Gastroesophageal sphincter (tissue), 4 donors: ENCODE results near the gene MYOM3. TPM values are rescaled to one million over a fixed set of nuclear protein-coding genes. Genes with fewer than 3 reads are reported as not detected.
A peak's percentile ranks its signal among the peaks of the same experiment; 100 is the strongest.

ENCODE experiments used
- ATAC-seq: fragments of 150-250 bp; one replicate; pipeline ENCODE4 v1.9.1; 2016; ENCODE audit warnings: mild to moderate bottlenecking, moderate library complexity
- H3K27ac ChIP-seq, 4 donors: fragments of 200-600 bp; sonication (generic) in 3 of 4; 1 replicate in 3 of 4; 2 replicates in 1 of 4; pipeline ENCODE4 v1.5.1; 2016 to 2019
- H3K27me3 ChIP-seq: fragments of 200-600 bp; sonication (generic); one replicate; pipeline ENCODE4 v1.5.1; 2019
- H3K36me3 ChIP-seq, 2 donors: fragments of 200-600 bp; sonication (generic); one replicate each; pipeline ENCODE4 v1.5.1; 2019; ENCODE audit warnings: control low read depth in 1 of 2
- H3K4me1 ChIP-seq, 3 donors: fragments of 200-600 bp; sonication (generic); 1 replicate in 2 of 3; 2 replicates in 1 of 3; pipeline ENCODE4 v1.5.1; 2016 to 2019; ENCODE audit warnings: control low read depth in 2 of 3
- H3K4me3 ChIP-seq, 2 donors: fragments of 200-600 bp; sonication (generic); one replicate each; pipeline ENCODE4 v1.5.1; 2019; ENCODE audit warnings: mild to moderate bottlenecking in 1 of 2, moderate library complexity in 1 of 2
- H3K9me3 ChIP-seq, 3 donors: fragments of 200-600 bp; sonication (generic); one replicate each; pipeline ENCODE4 v1.5.1; 2017 to 2019; ENCODE audit warnings: control low read depth in 2 of 3
- CTCF ChIP-seq, 4 experiments: fragments of 200-600 bp in 2 of 4; fragments of 450-650 bp in 2 of 4; sonication (generic) in 1 of 4; IDR thresholded peaks; one replicate each; pipeline ENCODE4 v1.5.1; 2017 to 2019; ENCODE audit warnings: antibody characterized with exemption in 4 of 4, mild to moderate bottlenecking in 2 of 4, moderate library complexity in 2 of 4
- EP300 ChIP-seq: sonication (generic); formaldehyde crosslinking; IDR thresholded peaks from one replicate; pipeline ENCODE4 v1.6.1; 2017; ENCODE audit warnings: antibody characterized with exemption, mild to moderate bottlenecking
- POLR2A ChIP-seq, 2 donors: fragments of 450-650 bp; IDR thresholded peaks; one replicate each; pipeline ENCODE4 v1.6.1; 2017; ENCODE audit warnings: antibody characterized with exemption in 2 of 2, mild to moderate bottlenecking in 2 of 2, moderate library complexity in 1 of 2
- POLR2AphosphoS5 ChIP-seq: sonication (generic); formaldehyde crosslinking; IDR thresholded peaks from one replicate; pipeline ENCODE4 v1.6.1; 2017; ENCODE audit warnings: antibody characterized with exemption
- WGBS, 2 donors: methylation state at CpG; one replicate each; pipeline ENCODE4 v1.1.5; 2018; ENCODE audit warnings: low coverage in 1 of 2; 5-methylcytosine and 5-hydroxymethylcytosine counted together
- total RNA-seq, 4 donors: library from RNA; depleted of rRNA; stranded (reverse); fragments of >200 nt; gene quantifications; one replicate each; pipeline ENCODE4 v1.1.0, GENCODE V29; 2016

MYOM3 gene
- total RNA-seq, 4 donors from 2014 or later, result 0.31 to 2.4 TPM; not detected in 2

- Histone ChIP-seq H3K27ac (peak within 1 kb of the TSS in 1 of 4 donors; percentile 43), H3K4me3 (peak within 1 kb of the TSS in 1 of 2 donors; percentile 44), H3K9me3 (no peaks in the 10 kb centered on the region), H3K4me1 (peaks cover 0 to 8% (median 0%) of the 10 kb centered on the region in 3 donors), H3K27me3 (peaks cover 26% of the 10 kb centered on the region), H3K36me3 (no peaks in the 10 kb centered on the region)
- no peak for TF ChIP-seq EP300
- TF ChIP-seq CTCF (IDR thresholded peaks at IDR 0.05), result no peak
- TF ChIP-seq POLR2AphosphoS5, result no peak
- TF ChIP-seq POLR2A (IDR thresholded peaks at IDR 0.05), result no peak
- ATAC-seq, result no peak
- WGBS, 2 donors, result 19 to 60% methylated on average over 3 to 4 of the region's 22 CpGs
These were observed 30.9 kb upstream of the MYOM3 start, which contains the start of gene IL22RA1 for GRCh38 chr1:24142546-24143534. IL22RA1 (minus strand) TSS chr1:24143140; CDS start chr1:24143082, 58 bp downstream.

- peaks cover 23% of the 10 kb centered on the region for H3K27me3 ChIP-seq
- H3K36me3 ChIP-seq, result no peaks in the 10 kb centered on the region
- H3K27ac ChIP-seq, result no peak overlapping the region
- no peak for ATAC-seq
- no peak for TF ChIP-seq EP300
- TF ChIP-seq POLR2AphosphoS5, result no peak
- no peak for TF ChIP-seq POLR2A (IDR thresholded peaks at IDR 0.05)
- TF ChIP-seq CTCF (IDR thresholded peaks at IDR 0.05), result no peak
- H3K4me1 ChIP-seq, result peaks cover 0 to 8% (median 0%) of the 10 kb centered on the region in 3 donors
- WGBS, 2 donors, result 88% methylated on average over 5 to 6 of the region's 10 CpGs
- H3K9me3 ChIP-seq, result no peaks in the 10 kb centered on the region
- no peak overlapping the region for H3K4me3 ChIP-seq
These were observed 29.5 kb upstream of the MYOM3 start for GRCh38 chr1:24141311-24141997.

- Histone ChIP-seq H3K4me1 (peaks cover 0 to 8% (median 0%) of the 10 kb centered on the region in 3 donors), H3K27me3 (peaks cover 23% of the 10 kb centered on the region), H3K36me3 (no peaks in the 10 kb centered on the region), H3K4me3 (no peak overlapping the region), H3K27ac (no peak overlapping the region), H3K9me3 (no peaks in the 10 kb centered on the region)
- no peak for ATAC-seq
- 80 to 84% methylated on average over 4 to 10 of the region's 17 CpGs for WGBS, 2 donors
- TF ChIP-seq EP300 (no peak), POLR2A (IDR thresholded peaks at IDR 0.05) (no peak), CTCF (IDR thresholded peaks at IDR 0.05) (no peak), POLR2AphosphoS5 (no peak)
These were observed 28.8 kb upstream of the MYOM3 start for GRCh38 chr1:24140741-24141181.

GRCh38 chr1:24139841-24140425 is 28.0 kb upstream of the MYOM3 start:
- Histone ChIP-seq H3K27ac (no peak overlapping the region), H3K36me3 (no peaks in the 10 kb centered on the region), H3K4me1 (peaks cover 0 to 8% (median 0%) of the 10 kb centered on the region in 3 donors), H3K27me3 (peaks cover 23% of the 10 kb centered on the region), H3K9me3 (no peaks in the 10 kb centered on the region), H3K4me3 (no peak overlapping the region)
- 83 to 90% methylated on average over 2 to 4 of the region's 11 CpGs for WGBS, 2 donors
- no peak for ATAC-seq
- TF ChIP-seq POLR2A (IDR thresholded peaks at IDR 0.05) (no peak), EP300 (no peak)

- ATAC-seq, result no peak
- WGBS, 2 donors, result 71 to 75% methylated on average over 2 of the region's 2 CpGs
- no peak for TF ChIP-seq POLR2AphosphoS5
- TF ChIP-seq EP300, result no peak
- TF ChIP-seq POLR2A (IDR thresholded peaks at IDR 0.05), result no peak
- no peak for TF ChIP-seq CTCF (IDR thresholded peaks at IDR 0.05)
- Histone ChIP-seq H3K36me3 (no peaks in the 10 kb centered on the region), H3K9me3 (no peaks in the 10 kb centered on the region), H3K4me1 (peaks cover 0 to 8% (median 0%) of the 10 kb centered on the region in 3 donors), H3K4me3 (no peak overlapping the region), H3K27me3 (peaks cover 23% of the 10 kb centered on the region), H3K27ac (no peak overlapping the region)
These were observed 27.2 kb upstream of the MYOM3 start for GRCh38 chr1:24139222-24139489.
